ENCODE measurements around the gene NSUN2.

DNA sequence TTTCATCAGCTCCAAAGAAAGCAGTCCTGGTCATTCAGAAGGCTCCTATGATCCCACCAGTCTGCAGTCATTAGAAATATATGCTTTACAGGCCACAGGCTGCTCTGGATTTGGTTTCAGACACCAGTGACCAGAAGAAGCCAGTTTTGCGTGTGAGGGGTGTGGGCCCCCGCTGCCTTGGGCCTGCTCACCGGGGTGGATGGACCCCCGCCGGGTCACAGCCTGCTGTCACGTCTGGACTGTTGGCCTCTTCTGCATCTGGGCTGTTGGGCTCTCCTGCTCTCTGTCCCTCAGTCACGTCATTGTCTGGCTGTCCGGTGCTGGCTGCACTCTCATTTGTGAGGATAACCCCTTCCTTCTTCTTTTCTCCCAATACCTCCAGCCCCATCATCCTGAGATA, 33.1 kb downstream of the NSUN2 start:
- TF ChIP-seq CTCF (IDR thresholded peaks at IDR 0.05; ENCODE audit: low read depth, low read length, poor library complexity, severe bottlenecking) (no peak), EZH2phosphoT487 (IDR thresholded peaks at IDR 0.05; ENCODE audit: borderline replicate concordance, low read length) (no peak)

Measured in DOHH2 (cell line).